Activated CD4-positive, alpha-beta T cell treated with anti-CD3 and anti-CD28 coated beads, Interleukin-2, amount 50 U/mL, for 16 hours (primary cell): ENCODE measurements around the gene CELF4.

Experiments used
- DNase-seq: peaks from one replicate; pipeline ENCODE4 v3.0.0-alpha.2; 2020

CELF4 gene

DNA sequence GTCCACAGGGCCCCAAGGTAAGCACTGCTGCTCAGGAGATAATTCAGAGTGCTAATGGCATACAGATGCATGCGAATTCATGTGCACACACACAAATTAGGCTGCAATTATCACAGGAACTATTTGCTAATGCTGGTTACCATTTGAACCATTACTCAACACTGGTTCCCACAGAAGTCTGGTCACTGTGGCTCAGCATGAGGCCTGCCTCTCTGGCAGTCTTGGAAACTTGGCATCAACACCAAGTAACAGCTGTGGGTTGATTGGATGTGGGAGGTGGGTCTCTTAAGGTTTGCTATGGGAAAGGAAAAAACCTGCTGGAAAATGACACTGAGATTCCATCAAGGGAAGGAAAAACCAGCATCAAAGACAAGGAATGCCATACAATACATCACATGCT lies 105.0 kb downstream of the CELF4 start:
- no peak for DNase-seq

DNA sequence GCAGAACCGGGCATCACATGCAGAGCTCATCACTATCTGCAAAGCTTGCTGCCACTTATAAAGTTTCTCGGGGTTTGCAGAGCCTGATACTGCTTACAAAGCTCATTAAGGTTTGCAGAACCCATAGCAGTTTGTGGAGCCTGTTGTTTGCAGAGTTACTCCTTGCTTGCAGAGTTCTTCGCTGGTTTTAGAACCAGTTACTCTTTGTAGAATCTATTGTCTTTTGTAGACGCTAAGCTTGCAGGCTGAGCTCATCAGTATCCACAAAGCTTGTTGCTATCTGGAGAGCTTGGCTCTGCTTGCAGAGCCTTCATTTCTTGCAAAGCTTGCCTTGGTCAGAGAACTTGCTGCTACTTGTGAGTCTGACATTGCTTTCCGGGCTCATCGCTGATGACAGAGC lies 106.9 kb downstream of the CELF4 start:
- no peak for DNase-seq

DNA sequence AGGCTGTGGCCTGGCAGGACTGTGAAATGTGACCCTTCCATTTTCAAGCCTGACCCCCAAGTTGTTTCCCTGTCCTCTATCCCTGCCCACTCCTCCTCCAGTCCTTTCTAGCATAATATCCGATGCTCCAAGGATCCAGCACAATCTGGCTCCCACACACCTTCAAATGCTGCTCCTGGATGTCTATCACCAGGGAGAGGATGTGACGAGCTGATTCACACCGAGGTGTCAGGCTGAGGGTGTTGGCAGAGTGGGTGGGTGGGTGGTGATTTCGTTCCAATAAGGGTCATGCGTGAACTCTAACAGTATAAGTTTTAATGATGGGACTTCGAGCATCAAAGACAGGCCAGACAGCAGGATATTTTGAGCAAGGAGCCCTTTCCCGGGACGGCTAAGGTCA lies 107.8 kb downstream of the CELF4 start:
- DNase-seq = no peak

DNA sequence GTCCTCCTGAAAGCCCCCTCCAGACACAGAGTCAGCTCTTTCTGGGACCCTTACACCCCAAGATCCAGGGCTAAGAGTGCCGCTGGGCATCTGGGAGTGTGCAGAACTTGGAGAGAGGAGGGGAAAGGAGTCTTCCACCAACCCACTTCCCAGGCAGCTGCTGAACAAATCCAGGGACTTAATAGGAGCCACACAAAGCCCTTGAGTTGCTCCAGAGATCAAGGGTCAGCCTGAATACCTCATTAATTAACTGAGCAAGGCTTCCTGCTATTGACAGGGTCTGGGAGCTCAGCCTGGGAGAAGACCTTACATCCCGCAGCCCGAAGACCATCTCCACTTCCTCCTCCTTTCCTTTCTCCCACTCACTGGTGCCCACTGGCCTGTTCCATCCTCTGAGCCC lies 108.3 kb downstream of the CELF4 start:
- no peak for DNase-seq

DNA sequence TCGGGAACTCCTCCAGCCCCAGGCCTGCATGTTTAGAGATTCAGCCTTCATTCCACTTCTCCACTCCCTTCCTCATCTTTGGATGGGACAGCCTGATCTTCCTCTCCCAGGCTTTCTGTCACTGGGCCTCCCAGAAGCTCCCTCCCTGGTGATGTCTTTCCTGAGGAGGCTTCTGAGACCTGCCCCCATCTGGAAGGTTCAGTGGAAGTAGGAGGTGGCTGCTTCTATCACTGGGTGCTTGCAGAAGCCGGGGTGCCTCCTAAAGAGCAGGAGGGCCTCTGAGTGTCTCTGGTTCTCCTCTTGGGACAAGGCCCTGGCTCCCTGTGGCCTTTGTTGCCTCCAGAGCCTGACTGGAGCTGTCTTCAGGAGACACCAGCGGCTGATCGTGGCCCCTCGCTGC lies 108.7 kb downstream of the CELF4 start:
- DNase-seq = no peak

DNA sequence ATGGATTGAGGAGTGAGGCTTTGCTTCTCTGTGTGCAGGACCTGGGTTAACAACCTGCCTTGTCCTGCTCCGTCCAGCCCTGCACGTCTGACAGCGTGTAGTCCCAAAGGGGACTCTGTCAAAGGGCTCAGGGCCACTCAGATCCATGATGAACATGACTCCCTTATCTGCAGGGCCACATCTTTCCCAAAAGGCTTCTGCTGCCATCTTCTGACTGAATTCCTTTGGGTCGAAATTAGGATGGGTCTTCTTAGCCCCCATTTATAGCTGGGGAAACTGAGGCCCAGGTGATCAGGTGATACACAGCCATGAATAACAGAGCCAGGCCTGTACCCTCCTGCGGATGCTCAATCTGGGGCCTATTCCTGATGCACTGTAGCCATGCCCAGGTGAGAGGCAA lies 109.2 kb downstream of the CELF4 start:
- no peak for DNase-seq

DNA sequence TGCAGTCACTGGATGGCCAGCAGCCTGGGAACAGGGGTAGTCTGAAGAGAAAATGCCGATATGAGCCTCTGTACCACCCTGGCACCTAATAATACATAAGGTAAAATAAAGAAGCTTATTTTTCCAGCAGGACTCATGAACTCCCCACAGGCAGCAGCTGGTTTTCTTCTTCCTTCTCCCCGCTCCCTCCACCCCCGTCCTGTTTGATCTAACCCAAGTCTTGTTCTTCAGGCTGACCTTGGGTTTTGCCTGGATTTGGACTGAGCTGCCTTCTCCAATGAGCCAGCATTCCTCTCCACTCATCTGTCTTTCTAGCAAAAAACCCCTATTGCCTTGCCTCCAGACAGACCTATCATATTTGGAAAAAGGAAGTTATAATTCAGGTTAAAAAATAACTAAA lies 111.8 kb downstream of the CELF4 start:
- no peak for DNase-seq

DNA sequence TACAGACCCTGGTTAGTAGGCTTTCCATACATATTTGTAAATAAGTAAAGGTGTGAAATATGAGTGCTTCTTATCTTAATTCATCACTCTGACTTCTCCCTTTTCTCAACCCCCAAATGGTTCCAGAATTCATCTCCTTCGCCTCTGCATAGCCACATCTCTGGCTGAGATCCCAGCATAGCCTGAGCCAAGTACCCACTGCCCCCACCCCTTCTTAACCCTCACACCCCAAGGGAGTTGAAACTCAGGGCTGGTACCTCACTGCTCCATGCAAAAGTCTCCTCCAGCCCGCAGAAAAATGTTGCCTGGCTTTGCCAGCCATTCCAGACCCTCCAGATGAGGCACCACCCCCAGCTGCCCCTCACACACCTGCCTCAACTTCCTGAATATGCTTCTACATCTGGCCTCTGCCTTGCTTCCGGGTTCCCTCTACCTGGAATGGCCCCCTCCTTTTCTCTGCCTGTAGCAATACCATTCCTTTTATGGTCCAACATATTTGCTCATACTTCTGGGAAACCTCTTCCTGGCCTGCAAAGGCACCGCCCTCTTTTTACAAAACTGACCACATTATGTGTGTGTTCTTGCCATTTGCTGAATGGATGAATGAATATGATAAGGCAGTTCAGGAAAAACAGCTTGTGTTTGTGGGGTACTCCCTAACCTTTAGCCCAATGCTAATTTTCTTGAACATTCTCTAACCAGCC lies 112.8 kb downstream of the CELF4 start:
- DNase-seq = no peak

DNA sequence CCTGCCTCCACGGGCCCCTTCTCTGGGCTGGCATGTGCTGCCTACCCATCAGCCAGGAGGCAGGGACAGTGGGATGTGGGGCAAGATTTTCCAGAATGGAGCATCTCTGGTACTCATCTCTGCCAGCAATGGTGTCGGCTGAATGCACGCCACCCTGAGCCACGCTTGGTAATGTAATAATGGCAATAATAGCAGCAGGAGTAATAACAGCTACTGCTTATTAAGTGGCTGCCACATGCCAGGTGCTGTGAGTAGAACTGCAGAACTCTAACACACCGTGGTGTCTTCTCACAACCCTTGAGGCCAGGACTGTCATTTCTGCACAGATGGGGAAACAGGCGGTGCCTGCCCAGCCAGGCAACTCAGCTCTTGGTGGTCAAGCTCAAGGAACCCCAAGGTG lies 113.6 kb downstream of the CELF4 start:
- no peak for DNase-seq

DNA sequence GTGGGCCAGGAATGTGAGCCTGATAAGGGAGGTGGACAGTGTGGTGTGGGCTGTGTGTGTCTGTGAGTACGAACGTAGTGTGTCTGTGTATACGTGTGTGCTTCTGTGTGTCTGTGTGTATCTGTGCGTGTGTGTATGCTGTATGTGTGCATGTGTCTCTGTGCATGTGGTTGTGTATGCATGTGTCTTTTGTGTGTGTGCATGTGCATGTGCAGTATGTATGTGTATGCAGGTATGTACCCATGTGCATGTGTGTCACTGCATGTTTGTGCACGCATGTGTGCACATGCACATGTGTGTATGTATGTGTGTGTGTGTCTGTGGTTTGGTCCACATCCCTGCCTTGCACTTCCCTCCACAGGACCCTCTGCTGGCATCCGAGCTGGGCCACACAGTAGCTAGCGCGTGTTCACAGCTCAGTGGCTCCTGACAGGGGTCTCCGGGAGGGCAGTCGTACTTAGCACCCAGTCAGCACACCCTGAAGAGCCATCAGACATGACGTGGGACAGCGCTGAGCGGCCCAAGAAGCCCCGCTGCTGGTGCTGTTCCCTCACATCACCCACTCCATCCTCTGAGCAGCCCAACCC lies 114.3 kb downstream of the CELF4 start:
- DNase-seq = no peak

DNA sequence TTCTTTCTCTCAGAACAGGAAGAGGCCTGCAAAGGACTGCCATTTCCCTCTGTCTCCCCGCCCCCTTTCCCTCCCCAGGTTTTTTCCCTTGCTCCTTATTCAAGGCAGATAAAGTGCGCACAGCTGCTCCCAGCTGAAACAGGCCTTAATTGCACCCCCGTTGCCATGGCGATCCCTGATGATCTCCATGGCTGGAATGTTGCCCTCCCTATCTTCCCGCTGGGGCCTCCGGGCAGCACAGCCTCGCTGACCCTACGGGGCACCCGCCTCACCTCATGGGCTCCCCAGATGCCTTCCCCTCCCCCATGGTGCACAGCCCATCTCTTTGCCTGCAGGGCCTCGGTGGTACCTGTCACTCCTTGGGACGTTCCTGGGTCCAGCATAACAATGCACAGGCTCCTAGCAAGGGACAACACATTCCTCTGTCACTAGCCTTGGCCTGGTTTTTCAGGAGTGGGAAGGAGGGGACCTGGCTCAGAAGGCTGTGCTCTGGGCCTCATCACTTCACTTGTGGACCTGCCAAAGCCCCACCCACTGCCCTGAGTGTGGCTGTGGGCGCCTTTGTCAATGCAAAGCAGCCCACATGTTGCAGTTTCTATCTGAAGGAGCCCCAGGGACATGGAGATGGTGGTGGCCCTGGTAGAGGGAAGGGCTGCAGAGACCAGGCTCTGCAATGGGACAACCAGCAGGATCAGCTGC lies 115.0 kb downstream of the CELF4 start:
- DNase-seq = no peak

DNA sequence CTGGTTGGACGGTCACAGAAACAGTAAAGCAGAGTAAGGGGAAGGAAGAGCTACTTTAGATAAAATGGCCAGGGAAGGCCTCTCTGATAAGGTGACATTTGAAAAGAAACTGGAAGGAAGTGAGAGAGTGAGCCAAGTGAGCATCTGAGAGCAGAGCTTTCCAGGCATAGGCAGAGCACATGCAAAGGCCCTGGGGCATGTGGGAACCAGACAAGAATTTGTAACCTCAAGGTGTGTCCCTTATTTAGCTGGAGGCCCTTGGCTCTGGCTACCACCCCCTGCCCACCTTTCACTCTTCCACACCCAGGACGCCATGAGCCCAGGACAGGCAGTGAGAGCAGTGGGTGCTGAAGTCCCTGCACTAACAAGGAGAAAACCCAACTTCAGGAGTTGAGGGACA lies 116.0 kb downstream of the CELF4 start:
- no peak for DNase-seq

DNA sequence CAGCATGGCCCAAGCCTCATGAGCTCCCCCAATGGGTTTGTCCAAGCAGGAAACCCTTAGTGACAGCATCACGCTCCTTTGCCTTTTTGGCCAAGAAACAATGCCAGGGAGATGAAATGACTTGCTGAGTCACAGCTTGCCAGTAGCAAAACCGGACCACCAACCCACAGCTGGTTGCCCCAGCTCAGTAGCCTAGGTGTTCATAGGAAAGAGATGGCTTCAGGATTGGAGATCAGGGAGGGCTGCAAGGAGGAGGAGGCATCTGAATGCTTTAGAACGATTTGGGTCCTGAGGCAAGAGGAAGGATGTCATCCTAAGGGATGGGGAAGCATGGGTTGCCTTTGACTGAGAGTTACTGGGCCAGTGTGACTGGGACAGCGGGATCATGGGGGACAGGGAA lies 116.7 kb downstream of the CELF4 start:
- no peak for DNase-seq

DNA sequence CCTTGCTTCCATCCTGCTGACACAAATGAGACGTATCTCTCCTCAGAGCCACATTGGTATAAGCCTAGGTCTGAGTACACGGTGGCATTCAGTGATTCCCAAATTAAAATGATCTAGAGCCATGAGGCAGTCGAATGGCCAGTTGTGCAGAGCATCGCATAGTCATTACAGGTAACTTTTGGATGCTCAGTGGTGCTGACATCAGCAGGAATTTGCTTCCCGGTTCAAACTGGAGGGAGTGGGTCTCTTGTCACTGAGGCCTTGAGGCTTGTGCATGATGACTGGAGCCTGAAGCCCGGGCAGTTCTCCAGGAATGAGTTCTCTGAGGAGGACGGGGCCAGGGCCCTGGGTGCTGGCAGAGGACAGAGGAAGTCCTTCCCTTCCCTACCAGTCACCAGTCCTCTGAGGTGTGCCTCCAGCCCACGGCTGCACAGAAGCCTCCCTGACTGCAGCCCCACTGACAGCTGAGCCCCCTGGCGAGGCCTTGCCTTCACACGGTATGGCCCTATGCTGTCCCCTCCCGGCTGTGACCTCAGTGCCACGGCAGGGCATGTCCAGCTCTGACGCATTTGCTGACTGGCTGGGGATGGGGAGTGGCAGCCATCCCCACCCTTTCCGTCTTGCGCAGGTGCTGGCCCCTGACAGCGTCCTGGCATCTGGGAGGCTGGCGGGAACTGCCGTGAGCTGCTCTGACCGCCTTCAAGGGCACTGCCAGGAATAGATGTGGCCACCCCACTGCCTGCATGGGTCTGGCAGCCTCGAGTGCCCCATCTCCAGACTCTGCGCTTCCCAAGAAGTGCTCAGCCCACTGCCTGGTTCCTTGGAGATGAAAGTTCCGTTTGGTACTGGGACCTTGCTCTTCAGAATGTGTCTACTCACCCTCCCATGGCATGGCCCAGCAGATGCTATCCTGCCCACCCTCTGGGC lies 117.4 kb downstream of the CELF4 start:
- DNase-seq = no peak

DNA sequence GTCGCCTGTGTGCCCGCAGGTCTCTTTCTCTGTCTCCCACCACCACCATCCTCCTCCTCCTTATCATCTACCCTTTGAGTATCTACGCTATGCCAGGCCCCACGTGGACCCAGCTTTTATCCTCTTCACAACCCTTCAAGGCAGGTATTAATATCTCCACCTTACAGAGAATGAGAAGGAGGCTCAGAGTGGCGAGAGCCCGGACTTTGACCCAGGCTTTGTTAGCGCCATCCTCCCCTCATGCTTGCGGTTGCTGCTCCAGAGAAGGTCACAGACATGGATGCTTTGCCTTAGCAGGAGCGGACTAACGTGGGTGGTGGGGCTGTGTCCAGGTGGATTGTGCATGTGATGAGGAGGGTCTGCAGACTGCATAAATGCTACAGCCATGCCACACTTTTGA lies 119.8 kb downstream of the CELF4 start:
- DNase-seq = no peak

DNA sequence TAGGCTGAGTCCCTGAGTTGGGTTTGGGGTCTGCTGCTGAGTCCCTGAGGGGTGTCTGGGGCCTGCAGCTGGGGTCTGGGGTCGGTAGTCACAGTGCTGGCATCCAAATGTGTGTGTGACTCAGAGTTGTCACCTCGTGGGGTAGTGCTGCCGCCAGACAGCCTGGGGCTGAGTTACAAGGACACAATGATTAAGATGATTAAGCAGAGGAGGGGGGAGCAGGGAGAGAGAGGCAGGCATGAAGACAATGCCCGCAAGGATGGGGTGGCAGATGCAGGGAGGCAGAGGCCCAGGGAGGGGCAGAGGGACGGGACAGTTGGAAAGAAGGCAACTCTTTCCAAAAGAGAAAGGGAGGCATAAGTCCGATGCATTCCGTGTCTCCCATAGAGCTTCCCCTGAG lies 120.2 kb downstream of the CELF4 start:
- DNase-seq = no peak

DNA sequence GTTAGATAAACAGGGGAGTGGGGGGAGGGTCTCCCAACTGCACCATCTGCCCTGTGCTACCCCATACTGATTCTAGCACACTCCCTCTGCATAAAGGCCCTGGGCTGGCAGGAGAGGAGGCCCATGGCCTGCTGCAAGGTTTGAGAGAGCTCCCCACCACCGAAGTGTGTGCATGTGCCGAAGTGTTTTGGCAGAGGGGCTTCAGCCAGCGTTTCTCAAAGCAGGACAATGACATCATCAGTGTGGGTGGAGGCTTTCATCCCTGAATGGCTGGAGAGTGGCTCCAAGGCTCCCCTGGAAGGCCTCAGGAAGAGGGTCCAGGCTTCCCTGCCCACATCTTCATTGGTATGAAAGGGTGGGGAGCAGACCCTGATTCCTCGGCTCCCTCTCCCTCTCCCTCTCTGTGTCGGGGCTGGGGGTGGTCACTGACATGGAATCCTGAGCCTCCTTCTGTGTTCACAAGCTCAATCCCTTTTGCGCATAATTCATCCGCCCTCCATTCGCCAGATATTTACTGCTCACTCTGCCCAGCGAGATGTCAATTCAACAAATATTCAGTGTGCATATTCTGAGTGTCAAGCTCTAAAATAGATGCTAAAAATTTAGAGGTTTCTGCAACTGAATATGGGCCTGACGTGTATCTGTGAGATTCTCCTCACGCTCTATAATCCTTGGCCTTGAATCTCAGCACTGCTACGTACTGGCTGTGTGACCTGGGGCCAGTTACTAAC lies 122.1 kb downstream of the CELF4 start:
- no peak for DNase-seq

DNA sequence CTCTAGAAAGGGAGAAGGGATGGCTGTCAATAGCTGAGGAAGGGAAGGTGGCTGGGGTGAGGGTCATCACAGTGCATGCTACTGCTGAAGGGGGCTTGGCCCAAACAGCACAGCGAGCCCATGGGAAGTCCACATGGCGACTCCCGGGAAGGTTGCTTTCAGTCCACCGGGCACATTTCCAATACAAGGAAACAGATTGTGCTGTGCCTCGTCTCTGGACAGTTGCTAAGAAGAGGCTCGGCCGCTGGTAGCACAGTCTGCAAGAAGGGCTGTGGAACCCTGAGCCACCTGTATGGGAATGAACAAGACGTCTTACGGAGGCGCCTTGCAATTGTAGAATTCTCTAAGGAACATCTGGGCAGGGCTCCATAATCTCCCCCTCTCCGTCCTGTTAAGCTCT lies 123.1 kb downstream of the CELF4 start:
- no peak for DNase-seq

DNA sequence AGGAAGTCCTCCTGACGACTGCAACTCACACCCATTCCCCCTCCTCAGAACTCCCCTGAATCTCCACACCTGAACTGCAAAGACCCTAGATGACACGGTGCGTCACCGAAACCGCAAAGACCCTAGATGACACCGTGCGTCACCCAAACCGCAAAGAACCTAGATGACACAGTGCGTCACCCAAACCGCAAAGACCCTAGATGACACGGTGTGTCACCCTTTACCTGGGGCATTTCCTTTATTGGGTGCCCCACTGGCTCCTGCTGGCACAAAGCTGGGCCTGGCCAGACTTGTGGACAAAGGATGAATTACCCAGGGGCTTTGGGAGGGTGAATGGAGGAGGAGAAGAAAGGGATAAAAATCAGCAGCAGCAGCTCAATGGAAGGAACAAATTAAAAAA lies 123.8 kb downstream of the CELF4 start:
- no peak for DNase-seq

DNA sequence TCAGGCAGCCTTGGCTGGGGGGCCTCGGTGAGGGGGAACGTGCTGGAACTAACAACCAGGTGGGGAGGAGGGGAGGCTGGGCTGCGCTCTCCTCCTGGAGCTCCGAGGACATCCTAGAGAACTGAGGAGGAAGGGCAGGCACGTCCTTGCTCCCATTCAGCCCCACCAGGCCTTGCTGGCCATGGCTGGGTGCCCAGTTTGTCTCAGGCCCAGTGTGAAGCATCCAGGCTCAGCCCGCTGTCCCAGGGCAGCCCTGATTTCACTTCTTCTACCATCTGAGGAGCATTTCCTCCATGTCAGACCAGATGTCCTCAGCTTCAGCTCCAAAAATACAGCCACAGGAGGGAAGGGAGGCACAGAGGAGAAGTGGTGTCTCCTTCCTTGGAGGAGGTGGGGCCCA lies 125.4 kb downstream of the CELF4 start:
- DNase-seq = no peak

DNA sequence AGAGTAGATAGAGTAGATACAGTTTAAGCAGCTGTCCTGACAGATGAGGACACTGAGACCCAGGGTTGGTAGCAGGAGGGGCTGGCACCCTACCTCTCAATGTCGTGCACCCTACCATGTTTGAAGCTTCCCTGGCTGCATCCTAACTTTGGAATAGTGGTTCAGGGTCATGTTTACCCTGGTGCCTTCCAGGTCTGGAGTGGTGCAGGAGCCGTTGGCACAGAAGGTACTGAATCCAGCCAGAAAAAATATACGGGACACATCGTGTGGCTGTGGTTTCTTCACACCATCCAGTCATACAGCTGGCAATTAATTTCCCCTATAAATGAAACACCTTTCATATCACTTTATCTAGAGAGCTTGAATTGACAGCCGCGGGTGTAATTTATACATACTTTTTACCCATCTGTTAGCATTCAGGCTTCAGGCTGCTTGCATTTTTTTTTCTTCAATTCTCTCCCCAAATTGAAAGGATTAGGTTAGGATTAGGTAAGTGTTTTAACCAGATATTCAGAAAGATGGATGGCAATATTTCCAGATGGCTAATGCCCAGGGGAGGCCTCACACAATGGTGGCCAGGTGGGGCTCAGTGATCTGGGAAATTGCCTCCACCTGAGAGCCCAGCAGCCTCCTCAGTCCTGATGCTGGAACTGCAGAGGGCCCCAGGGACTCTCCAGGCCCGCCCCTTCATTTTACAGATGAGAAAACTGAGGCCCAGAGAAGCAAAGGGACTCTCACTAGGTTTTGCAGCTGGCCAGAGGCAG lies 127.0 kb downstream of the CELF4 start:
- no peak for DNase-seq

DNA sequence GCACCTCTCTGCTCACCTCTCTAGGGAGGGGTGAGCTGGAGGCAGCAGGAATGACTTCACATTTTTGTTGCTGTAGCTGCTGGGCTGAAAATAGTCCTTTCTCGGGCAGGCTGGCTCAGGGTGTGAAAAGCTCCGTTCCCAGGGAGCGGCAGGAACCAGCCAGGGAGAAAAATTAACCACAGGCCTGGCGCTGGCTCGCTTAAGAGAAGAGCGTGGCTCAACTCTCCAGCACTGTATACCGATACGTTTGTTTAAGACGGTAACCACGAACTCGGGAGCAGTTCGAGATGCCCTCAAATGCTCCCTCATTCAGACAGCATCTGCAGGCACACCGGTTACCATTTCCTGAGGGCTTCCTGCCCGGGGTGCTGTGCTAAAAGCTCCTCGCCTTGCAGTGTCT lies 129.6 kb downstream of the CELF4 start:
- DNase-seq = no peak
